ENCODE data around the gene OR14C36. TPM values are rescaled to one million over a fixed set of nuclear protein-coding genes. Genes with fewer than 3 reads are reported as not detected.

The OR14C36 gene
- total and polyA plus RNA-seq, 8 donors: not detected

GRCh38 chr1:248324468-248324867 is 24.1 kb upstream of the OR14C36 start, which contains the start of gene OR2M7:
Gene OR2M7 (minus strand): TSS chr1:248324568. CDS start chr1:248324568, 0 bp downstream.
- intact Hi-C loops (cut with DNase I; ENCODE audit: low total_unique reads): no loop called here
- H3K4me1 ChIP-seq: no peaks in the 10 kb centered on the region
- no peak within 1 kb of the TSS for H3K4me3 ChIP-seq
- 86 to 96% (median 90%) methylated on average over 1 of the region's 1 CpG for WGBS, 5 donors
- no peaks in the 10 kb centered on the region for H3K36me3 ChIP-seq
- H3K27ac ChIP-seq: no peak within 1 kb of the TSS
- H3K27me3 ChIP-seq: no peaks in the 10 kb centered on the region
- DNase-seq: no peak
- TF ChIP-seq POLR2AphosphoS5 (IDR thresholded peaks at IDR 0.05) (no peak), POLR2A (IDR thresholded peaks at IDR 0.05) (no peak), EP300 (IDR thresholded peaks at IDR 0.05) (no peak), CTCF (IDR thresholded peaks at IDR 0.05) (no peak)
- no peaks in the 10 kb centered on the region for H3K9me3 ChIP-seq

GRCh38 chr1:248343451-248343850 is 5.1 kb upstream of the OR14C36 start:
- intact Hi-C loops (cut with DNase I; ENCODE audit: low total_unique reads): no loop called here
- DNase-seq: no peak
- Histone ChIP-seq H3K9me3 (no peaks in the 10 kb centered on the region), H3K36me3 (no peaks in the 10 kb centered on the region), H3K27me3 (no peaks in the 10 kb centered on the region), H3K27ac (no peak overlapping the region), H3K4me3 (no peak overlapping the region), H3K4me1 (no peaks in the 10 kb centered on the region)
- TF ChIP-seq POLR2A (IDR thresholded peaks at IDR 0.05): no peak
- TF ChIP-seq POLR2AphosphoS5 (IDR thresholded peaks at IDR 0.05): no peak
- TF ChIP-seq CTCF (IDR thresholded peaks at IDR 0.05): no peak
- TF ChIP-seq EP300 (IDR thresholded peaks at IDR 0.05): no peak
- 42 to 56% (median 50%) methylated on average over 3 of the region's 3 CpGs for WGBS, 5 donors

GRCh38 chr1:248359415-248359814 is 10.8 kb downstream of the OR14C36 start:
- Histone ChIP-seq H3K27ac (no peak overlapping the region), H3K4me3 (no peak overlapping the region), H3K36me3 (no peaks in the 10 kb centered on the region), H3K9me3 (peaks cover 0 to under 1% (median 0%) of the 10 kb centered on the region in 4 donors), H3K27me3 (no peaks in the 10 kb centered on the region), H3K4me1 (no peaks in the 10 kb centered on the region)
- WGBS, 5 donors: 71 to 80% (median 77%) methylated on average over 3 of the region's 3 CpGs
- no peak for TF ChIP-seq POLR2AphosphoS5 (IDR thresholded peaks at IDR 0.05)
- TF ChIP-seq POLR2A (IDR thresholded peaks at IDR 0.05): no peak
- TF ChIP-seq EP300 (IDR thresholded peaks at IDR 0.05): no peak
- no peak for TF ChIP-seq CTCF (IDR thresholded peaks at IDR 0.05)
- intact Hi-C loops (cut with DNase I; ENCODE audit: low total_unique reads): no loop called here
- DNase-seq: no peak

- Histone ChIP-seq H3K27me3 (no peaks in the 10 kb centered on the region), H3K36me3 (no peaks in the 10 kb centered on the region), H3K27ac (no peak within 1 kb of the TSS), H3K9me3 (peaks cover 0 to 6% (median 6%) of the 10 kb centered on the region in 4 donors), H3K4me1 (no peaks in the 10 kb centered on the region), H3K4me3 (no peak within 1 kb of the TSS)
- no peak for TF ChIP-seq EP300 (IDR thresholded peaks at IDR 0.05)
- no peak for TF ChIP-seq POLR2AphosphoS5 (IDR thresholded peaks at IDR 0.05)
- no peak for TF ChIP-seq POLR2A (IDR thresholded peaks at IDR 0.05)
- no peak for TF ChIP-seq CTCF (IDR thresholded peaks at IDR 0.05)
- 36 to 56% (median 44%) methylated on average over 3 of the region's 3 CpGs for WGBS, 5 donors
- intact Hi-C loops (cut with DNase I; ENCODE audit: low total_unique reads): no loop called here
- DNase-seq: no peak
Observed at GRCh38 chr1:248361121-248361715, 12.6 kb downstream of the OR14C36 start, which contains the start of gene OR2T4. Gene OR2T4 (plus strand): TSS chr1:248361665. CDS start chr1:248361665, 0 bp downstream.

All from stomach (tissue), 9 donors.